Measurements from ENCODE around the gene TCOF1. TPM values are rescaled to one million over a fixed set of nuclear protein-coding genes. Genes with fewer than 3 reads are reported as not detected.

Gene TCOF1
- polyA plus RNA-seq, 3 donors from 2014 or later: 3.2 to 21.5 (median 3.5) TPM

DNA sequence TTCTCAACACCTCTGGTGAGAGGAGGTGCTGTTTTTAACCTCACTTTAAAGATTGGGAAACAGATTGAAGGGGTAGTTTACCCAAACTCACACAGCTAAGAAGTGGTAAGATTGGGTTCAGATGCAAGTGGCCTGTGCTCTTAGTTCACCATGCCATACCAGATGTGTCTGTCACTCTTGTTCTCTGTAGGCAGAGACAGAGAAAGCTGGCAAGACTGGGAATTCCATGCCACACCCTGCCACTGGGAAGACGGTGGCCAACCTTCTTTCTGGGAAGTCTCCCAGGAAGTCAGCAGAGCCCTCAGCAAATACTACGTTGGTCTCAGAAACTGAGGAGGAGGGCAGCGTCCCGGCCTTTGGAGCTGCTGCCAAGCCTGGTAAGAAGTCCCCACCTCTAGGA lies 11.0 kb downstream of the TCOF1 start:
- no peak for DNase-seq
- H3K36me3 Mint-ChIP-seq: peaks cover 12 to 49% (median 24%) of the 10 kb centered on the region in 3 donors
- no peaks in the 10 kb centered on the region for H3K4me1 Mint-ChIP-seq
- no peak overlapping the region for H3K27ac Mint-ChIP-seq
- H3K4me3 Mint-ChIP-seq: no peak overlapping the region
- H3K27me3 Mint-ChIP-seq (ENCODE audit: low read depth in 3 of 3): peaks cover 0 to 3% (median 2%) of the 10 kb centered on the region in 3 donors
- H3K9me3 Mint-ChIP-seq: no peaks in the 10 kb centered on the region

GRCh38 chr5:150372639-150373038 lies 15.1 kb downstream of the TCOF1 start:
- DNase-seq: no peak
- Mint-ChIP-seq H3K4me1 (peaks cover 16 to 18% of the 10 kb centered on the region in 2 donors), H3K27me3 (ENCODE audit: low read depth in 3 of 3) (peaks cover 3 to 4% (median 3%) of the 10 kb centered on the region in 3 donors), H3K4me3 (no peak overlapping the region), H3K27ac (peak overlapping the region in 3 of 6 donors; percentile 30 to 46 (median 32)), H3K36me3 (peaks cover 17 to 51% (median 21%) of the 10 kb centered on the region in 3 donors), H3K9me3 (no peaks in the 10 kb centered on the region)

DNA sequence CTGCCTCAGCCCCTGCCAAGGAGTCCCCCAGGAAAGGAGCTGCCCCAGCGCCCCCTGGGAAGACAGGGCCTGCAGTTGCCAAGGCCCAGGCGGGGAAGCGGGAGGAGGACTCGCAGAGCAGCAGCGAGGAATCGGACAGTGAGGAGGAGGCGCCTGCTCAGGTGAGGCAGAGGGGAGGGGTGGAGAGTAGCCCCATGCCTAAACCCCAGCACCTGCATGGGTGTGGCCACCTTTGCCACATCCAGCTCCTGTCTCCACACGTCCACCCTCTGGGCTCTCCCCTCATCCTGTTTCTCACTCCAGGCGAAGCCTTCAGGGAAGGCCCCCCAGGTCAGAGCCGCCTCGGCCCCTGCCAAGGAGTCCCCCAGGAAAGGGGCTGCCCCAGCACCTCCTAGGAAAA lies 17.2 kb downstream of the TCOF1 start:
- Mint-ChIP-seq H3K9me3 (no peaks in the 10 kb centered on the region), H3K36me3 (peaks cover 30 to 63% (median 30%) of the 10 kb centered on the region in 3 donors), H3K27ac (no peak overlapping the region), H3K4me3 (no peak overlapping the region), H3K4me1 (peaks cover 27 to 29% of the 10 kb centered on the region in 2 donors), H3K27me3 (ENCODE audit: low read depth in 3 of 3) (peaks cover 3 to 4% (median 3%) of the 10 kb centered on the region in 3 donors)
- no peak for DNase-seq

DNA sequence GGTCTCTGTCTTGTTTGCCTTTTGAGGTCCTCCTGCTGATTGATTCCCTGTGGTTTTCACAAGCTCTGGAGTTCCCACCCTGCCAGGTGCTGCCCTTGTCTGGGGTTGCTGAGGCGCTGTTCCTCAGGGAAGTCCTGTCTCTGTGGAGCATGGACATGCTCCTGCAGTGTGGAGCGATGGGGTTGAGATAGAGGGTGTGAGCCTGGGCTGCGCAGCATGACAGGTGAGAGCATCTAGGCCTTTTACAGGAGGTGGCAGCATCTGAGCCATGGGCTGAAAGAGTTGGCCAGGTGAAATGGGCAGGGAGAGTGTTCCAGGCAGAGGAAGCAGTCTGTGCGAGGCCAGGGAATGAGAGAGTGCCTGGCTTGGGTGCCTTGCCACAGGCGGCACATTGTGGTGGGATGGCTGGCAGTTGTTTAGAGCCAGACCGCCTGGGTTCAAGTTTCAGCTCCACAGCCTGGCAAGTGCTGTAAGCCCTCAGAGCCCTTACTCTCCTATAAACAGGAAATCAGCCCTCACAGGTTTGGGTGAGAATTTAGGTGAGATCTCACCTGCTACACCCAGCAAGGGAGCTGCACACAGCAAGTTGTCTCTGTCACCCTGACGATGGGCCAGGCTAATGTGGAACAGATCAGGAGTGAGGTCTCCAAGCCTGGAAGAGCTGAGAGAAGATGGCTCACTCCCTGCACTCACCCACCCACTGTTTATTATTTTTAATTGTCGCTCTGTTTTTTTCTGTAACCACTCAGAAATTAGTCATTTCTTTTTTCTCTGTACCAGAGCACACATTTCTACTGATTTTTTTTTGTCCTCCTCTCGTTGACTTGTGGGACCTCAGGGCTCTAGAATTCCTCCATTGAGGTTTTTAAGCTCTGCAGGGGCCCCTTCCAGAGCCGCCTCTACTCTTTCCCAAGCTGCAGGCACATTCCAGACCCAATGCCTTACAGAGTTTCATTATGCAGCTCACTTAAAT lies 19.6 kb downstream of the TCOF1 start:
- Mint-ChIP-seq H3K27me3 (ENCODE audit: low read depth in 3 of 3) (peaks cover 0 to 3% (median 2%) of the 10 kb centered on the region in 3 donors), H3K4me1 (peaks cover 27 to 29% of the 10 kb centered on the region in 2 donors), H3K9me3 (no peaks in the 10 kb centered on the region), H3K27ac (peak overlapping the region; percentile 81 to 95 (median 86)), H3K4me3 (peak overlapping the region; percentile 44 to 68 (median 56)), H3K36me3 (peaks cover 22 to 63% (median 30%) of the 10 kb centered on the region in 3 donors)
- peak in 2 of 3 donors; percentile 24 to 36 for DNase-seq

DNA sequence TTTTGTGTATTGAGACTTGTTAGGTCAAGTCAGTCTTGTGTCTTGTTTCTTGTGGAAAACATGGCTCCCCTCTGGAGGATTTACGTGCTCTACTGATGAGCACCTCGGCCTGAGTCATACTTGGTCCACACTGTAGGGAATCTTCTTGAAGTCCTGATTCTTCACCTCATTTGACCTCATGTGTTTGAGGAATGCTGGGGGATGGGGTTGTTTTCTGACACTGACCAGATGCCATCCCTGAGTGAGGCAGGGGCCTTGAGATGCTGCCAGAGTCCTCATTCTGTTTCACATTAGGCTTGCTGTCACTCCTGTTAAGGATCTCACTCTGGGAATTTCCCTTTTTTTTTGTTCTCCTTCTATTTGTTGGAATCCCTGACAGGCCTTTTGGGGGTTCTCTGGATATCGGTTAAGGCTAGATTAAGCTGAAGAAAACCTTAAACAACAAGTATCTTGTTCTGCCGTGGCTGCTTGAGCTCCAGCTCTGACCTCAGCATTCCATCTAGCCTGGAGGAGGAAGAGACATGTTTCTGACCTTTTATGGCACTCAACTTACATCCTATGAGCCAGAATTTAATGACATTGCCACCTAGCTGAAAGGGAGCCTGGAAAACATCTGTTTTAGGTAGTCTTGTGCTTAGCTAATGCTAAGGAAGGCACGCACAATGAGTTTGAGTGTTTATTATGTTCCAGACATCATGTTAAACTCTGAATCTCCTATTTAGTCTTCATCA lies 20.6 kb downstream of the TCOF1 start:
- H3K4me3 Mint-ChIP-seq: peak overlapping the region in 3 of 5 donors; percentile 44 to 68 (median 46)

GRCh38 chr5:150384701-150385100 lies 27.2 kb downstream of the TCOF1 start:
- Mint-ChIP-seq H3K4me3 (no peak overlapping the region), H3K9me3 (no peaks in the 10 kb centered on the region), H3K4me1 (peaks cover 0 to 3% of the 10 kb centered on the region in 2 donors), H3K27me3 (ENCODE audit: low read depth in 3 of 3) (peaks cover 0 to 4% (median 3%) of the 10 kb centered on the region in 3 donors), H3K27ac (no peak overlapping the region), H3K36me3 (peaks cover 19 to 55% (median 28%) of the 10 kb centered on the region in 3 donors)
- DNase-seq: no peak

More for the DNA sequence above, 20.6 kb downstream of the TCOF1 start:
- H3K27ac Mint-ChIP-seq: peak overlapping the region; percentile 81 to 95 (median 86)
- DNase-seq: no peak
- H3K27me3 Mint-ChIP-seq (ENCODE audit: low read depth in 3 of 3): peaks cover 0 to 3% (median 2%) of the 10 kb centered on the region in 3 donors
- H3K36me3 Mint-ChIP-seq: peaks cover 22 to 58% (median 26%) of the 10 kb centered on the region in 3 donors
- no peaks in the 10 kb centered on the region for H3K9me3 Mint-ChIP-seq
- peaks cover 27 to 29% of the 10 kb centered on the region in 2 donors for H3K4me1 Mint-ChIP-seq

DNA sequence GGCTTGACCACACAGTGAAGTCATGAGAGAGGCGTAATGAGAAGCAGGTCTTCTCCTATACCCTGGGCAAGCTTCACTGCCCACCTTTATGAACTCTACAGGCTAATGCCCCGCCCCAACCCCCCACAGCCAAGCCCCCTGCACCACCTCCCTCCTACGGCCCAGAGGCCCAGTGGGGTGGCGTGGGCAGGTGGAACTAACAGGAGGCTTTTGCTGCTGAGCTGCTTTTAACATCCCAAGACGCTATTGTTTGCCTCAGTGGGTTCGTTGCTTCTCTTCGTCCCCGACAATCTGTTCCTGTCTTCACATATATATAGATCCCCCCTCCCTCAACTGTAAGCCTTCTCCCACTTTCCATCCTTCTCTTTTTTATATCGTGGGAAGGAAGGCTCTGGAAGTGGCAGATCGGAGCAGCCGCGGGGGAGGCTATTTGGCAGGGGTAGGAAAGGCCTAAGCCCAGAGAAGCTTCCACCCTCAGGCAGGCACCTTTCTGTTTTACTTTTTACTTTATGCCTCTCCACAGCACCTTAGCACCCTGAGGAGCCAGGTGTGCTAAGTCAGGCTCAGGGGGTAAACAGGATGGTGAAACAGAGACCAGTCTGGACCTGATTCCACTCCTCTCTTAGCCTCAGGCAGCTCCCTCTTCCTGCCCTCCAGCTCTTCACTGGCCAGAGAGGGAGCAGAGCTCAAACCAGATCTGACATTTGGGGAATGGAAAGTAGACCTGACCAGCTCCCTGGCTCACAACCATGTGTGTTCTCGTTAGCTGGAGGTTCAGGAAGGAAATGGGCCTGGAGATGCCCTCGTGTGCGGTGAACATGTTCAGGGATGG lies 28.7 kb downstream of the TCOF1 start:
- Mint-ChIP-seq H3K4me3 (no peak overlapping the region), H3K4me1 (peaks cover 0 to 3% of the 10 kb centered on the region in 2 donors), H3K36me3 (peaks cover 18 to 50% (median 19%) of the 10 kb centered on the region in 3 donors), H3K27me3 (ENCODE audit: low read depth in 3 of 3) (peaks cover 2 to 4% (median 3%) of the 10 kb centered on the region in 3 donors), H3K27ac (no peak overlapping the region), H3K9me3 (no peaks in the 10 kb centered on the region)
- DNase-seq: no peak

GRCh38 chr5:150389531-150390266 lies 32.2 kb downstream of the TCOF1 start:
- peak overlapping the region in 1 of 6 donors; percentile 45 for H3K27ac Mint-ChIP-seq

DNA sequence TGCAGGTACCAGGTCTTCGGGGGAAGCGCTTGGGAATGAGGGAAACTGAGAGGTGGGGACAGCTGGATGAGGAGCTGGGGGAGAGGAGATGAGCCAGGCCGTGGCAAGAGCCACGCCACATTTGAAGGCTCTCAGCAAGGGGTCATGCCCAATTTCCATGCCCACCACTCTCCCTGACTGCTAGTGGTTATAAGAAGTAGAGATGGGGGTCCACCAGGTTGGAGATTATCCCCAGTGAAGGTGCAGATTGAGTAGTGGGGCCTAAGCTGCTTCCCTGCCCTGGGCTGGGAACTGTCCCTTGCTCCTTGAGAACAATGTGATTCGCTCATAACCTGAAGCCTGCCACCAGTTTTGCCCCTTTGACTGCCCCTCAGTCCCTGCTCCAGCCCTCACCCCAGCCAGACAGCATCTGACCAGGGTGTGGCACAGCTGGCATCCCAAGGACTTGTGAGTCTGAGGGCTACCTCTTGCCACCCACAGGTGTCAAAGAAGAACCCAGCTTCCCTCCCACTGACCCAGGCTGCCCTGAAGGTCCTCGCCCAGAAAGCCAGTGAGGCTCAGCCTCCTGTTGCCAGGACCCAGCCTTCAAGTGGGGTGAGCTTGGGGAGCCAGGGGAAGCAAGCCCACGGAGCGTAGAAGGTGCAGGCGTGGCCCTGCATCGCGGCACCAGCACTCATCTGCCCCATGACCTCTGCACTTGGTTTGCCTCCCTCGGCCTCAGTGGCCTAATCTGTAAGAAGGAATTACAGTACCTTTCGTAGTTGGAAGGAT lies 33.8 kb downstream of the TCOF1 start:
- no peaks in the 10 kb centered on the region for H3K9me3 Mint-ChIP-seq
- no peak overlapping the region for H3K4me3 Mint-ChIP-seq
- H3K36me3 Mint-ChIP-seq: peaks cover 12 to 31% (median 18%) of the 10 kb centered on the region in 3 donors
- no peak for DNase-seq
- no peak overlapping the region for H3K27ac Mint-ChIP-seq
- H3K4me1 Mint-ChIP-seq: no peaks in the 10 kb centered on the region
- H3K27me3 Mint-ChIP-seq (ENCODE audit: low read depth in 3 of 3): peaks cover 2 to 3% (median 2%) of the 10 kb centered on the region in 3 donors

More at GRCh38 chr5:150389531-150390266, 32.2 kb downstream of the TCOF1 start:
- DNase-seq: no peak
- Mint-ChIP-seq H3K27me3 (ENCODE audit: low read depth in 3 of 3) (peaks cover 2 to 4% (median 3%) of the 10 kb centered on the region in 3 donors), H3K4me1 (no peaks in the 10 kb centered on the region), H3K4me3 (no peak overlapping the region), H3K9me3 (no peaks in the 10 kb centered on the region), H3K36me3 (peaks cover 9 to 30% (median 12%) of the 10 kb centered on the region in 3 donors)

DNA sequence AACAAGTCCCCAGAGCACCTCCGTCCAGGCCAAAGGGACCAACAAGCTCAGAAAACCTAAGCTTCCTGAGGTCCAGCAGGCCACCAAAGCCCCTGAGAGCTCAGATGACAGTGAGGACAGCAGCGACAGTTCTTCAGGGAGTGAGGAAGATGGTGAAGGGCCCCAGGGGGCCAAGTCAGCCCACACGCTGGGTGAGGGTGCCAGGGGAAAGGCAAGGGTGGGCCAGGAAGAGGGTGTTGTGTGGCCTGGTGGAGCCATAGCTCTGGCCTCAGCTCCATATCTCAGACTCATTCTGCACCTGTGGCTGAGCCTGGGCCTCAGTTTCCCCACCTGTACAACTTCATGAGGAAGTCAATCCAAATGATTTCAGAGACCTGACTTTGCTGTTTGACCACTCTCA lies 34.5 kb downstream of the TCOF1 start:
- Mint-ChIP-seq H3K9me3 (no peaks in the 10 kb centered on the region), H3K36me3 (peaks cover 15 to 29% (median 16%) of the 10 kb centered on the region in 3 donors), H3K4me3 (no peak overlapping the region), H3K27me3 (ENCODE audit: low read depth in 3 of 3) (peaks cover 2 to 4% (median 3%) of the 10 kb centered on the region in 3 donors), H3K27ac (peak overlapping the region in 1 of 6 donors; percentile 29), H3K4me1 (no peaks in the 10 kb centered on the region)
- no peak for DNase-seq

DNA sequence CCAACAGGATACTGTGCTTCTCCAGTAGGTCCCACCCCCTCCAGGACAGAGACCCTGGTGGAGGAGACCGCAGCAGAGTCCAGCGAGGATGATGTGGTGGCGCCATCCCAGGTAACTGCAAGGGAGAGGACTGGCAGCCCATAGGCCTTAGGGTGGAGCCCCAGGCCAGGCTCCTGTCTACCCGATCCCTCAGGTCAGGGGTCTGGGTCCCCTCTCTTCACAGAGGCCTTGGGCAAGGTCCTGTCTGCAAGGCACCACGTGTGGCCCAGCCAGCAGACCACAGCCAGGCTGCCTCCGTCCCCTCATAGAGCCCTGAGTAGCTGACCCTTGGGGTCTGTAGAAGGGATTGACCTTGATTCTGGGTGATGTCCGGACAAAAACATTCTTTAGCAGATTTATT lies 35.2 kb downstream of the TCOF1 start:
- H3K27me3 Mint-ChIP-seq (ENCODE audit: low read depth in 3 of 3): peaks cover 2 to 4% (median 2%) of the 10 kb centered on the region in 3 donors
- H3K9me3 Mint-ChIP-seq: no peaks in the 10 kb centered on the region
- DNase-seq: no peak
- H3K4me3 Mint-ChIP-seq: no peak overlapping the region
- H3K4me1 Mint-ChIP-seq: no peaks in the 10 kb centered on the region
- H3K27ac Mint-ChIP-seq: no peak overlapping the region
- peaks cover 12 to 27% (median 16%) of the 10 kb centered on the region in 3 donors for H3K36me3 Mint-ChIP-seq

Data from immature natural killer cell (primary cell).